ENCODE measurements around the gene CCDC167. TPM values are rescaled to one million over a fixed set of nuclear protein-coding genes. Genes with fewer than 3 reads are reported as not detected.

The CCDC167 gene
- total RNA-seq, 1 donor from 2014 or later: 58.4 TPM

GRCh38 chr6:37535759-37536490 lies 36.2 kb upstream of the CCDC167 start:
- H3K36me3 Mint-ChIP-seq (ENCODE audit: unreplicated experiment): no peaks in the 10 kb centered on the region
- peak; percentile 53 for DNase-seq
- H3K4me3 Mint-ChIP-seq (ENCODE audit: unreplicated experiment): peak overlapping the region; percentile 82
- H3K27me3 Mint-ChIP-seq (ENCODE audit: unreplicated experiment): peaks cover 25% of the 10 kb centered on the region
- H3K27ac Mint-ChIP-seq (ENCODE audit: unreplicated experiment): peak overlapping the region; percentile 73
- peaks cover 8% of the 10 kb centered on the region for H3K9me3 Mint-ChIP-seq (ENCODE audit: unreplicated experiment)
- no peak for TF ChIP-seq CTCF (IDR thresholded peaks at IDR 0.05; ENCODE audit: partially characterized antibody, unreplicated experiment)
- peaks cover 63% of the 10 kb centered on the region for H3K4me1 Mint-ChIP-seq (ENCODE audit: low read depth, unreplicated experiment)

- H3K27me3 Mint-ChIP-seq (ENCODE audit: unreplicated experiment): peaks cover 25% of the 10 kb centered on the region
- DNase-seq: no peak
- no peaks in the 10 kb centered on the region for H3K36me3 Mint-ChIP-seq (ENCODE audit: unreplicated experiment)
- peak overlapping the region; percentile 82 for H3K4me3 Mint-ChIP-seq (ENCODE audit: unreplicated experiment)
- TF ChIP-seq CTCF (IDR thresholded peaks at IDR 0.05; ENCODE audit: partially characterized antibody, unreplicated experiment): no peak
- peaks cover 62% of the 10 kb centered on the region for H3K4me1 Mint-ChIP-seq (ENCODE audit: low read depth, unreplicated experiment)
- H3K9me3 Mint-ChIP-seq (ENCODE audit: unreplicated experiment): peaks cover 8% of the 10 kb centered on the region
- H3K27ac Mint-ChIP-seq (ENCODE audit: unreplicated experiment): peak overlapping the region; percentile 75
Observed at GRCh38 chr6:37535428-37535758, 35.7 kb upstream of the CCDC167 start.

GRCh38 chr6:37534893-37535292 lies 35.2 kb upstream of the CCDC167 start:
- no peaks in the 10 kb centered on the region for H3K36me3 Mint-ChIP-seq (ENCODE audit: unreplicated experiment)
- peaks cover 24% of the 10 kb centered on the region for H3K27me3 Mint-ChIP-seq (ENCODE audit: unreplicated experiment)
- H3K4me1 Mint-ChIP-seq (ENCODE audit: low read depth, unreplicated experiment): peaks cover 57% of the 10 kb centered on the region
- no peak for DNase-seq
- H3K4me3 Mint-ChIP-seq (ENCODE audit: unreplicated experiment): peak overlapping the region; percentile 82
- H3K27ac Mint-ChIP-seq (ENCODE audit: unreplicated experiment): peak overlapping the region; percentile 75
- peaks cover 6% of the 10 kb centered on the region for H3K9me3 Mint-ChIP-seq (ENCODE audit: unreplicated experiment)
- no peak for TF ChIP-seq CTCF (IDR thresholded peaks at IDR 0.05; ENCODE audit: partially characterized antibody, unreplicated experiment)

- H3K27ac Mint-ChIP-seq (ENCODE audit: unreplicated experiment): peak overlapping the region; percentile 52
- H3K4me3 Mint-ChIP-seq (ENCODE audit: unreplicated experiment): no peak overlapping the region
- DNase-seq: no peak
- H3K27me3 Mint-ChIP-seq (ENCODE audit: unreplicated experiment): peaks cover 11% of the 10 kb centered on the region
- no peak for TF ChIP-seq CTCF (IDR thresholded peaks at IDR 0.05; ENCODE audit: partially characterized antibody, unreplicated experiment)
- H3K9me3 Mint-ChIP-seq (ENCODE audit: unreplicated experiment): peaks cover 4% of the 10 kb centered on the region
- H3K36me3 Mint-ChIP-seq (ENCODE audit: unreplicated experiment): no peaks in the 10 kb centered on the region
- peaks cover 35% of the 10 kb centered on the region for H3K4me1 Mint-ChIP-seq (ENCODE audit: low read depth, unreplicated experiment)
Observed at GRCh38 chr6:37532122-37532521, 32.4 kb upstream of the CCDC167 start.

GRCh38 chr6:37531437-37532036 lies 31.8 kb upstream of the CCDC167 start:
- peak overlapping the region; percentile 52 for H3K27ac Mint-ChIP-seq (ENCODE audit: unreplicated experiment)
- TF ChIP-seq CTCF (IDR thresholded peaks at IDR 0.05; ENCODE audit: partially characterized antibody, unreplicated experiment): no peak
- peaks cover 6% of the 10 kb centered on the region for H3K9me3 Mint-ChIP-seq (ENCODE audit: unreplicated experiment)
- DNase-seq: no peak
- H3K27me3 Mint-ChIP-seq (ENCODE audit: unreplicated experiment): peaks cover 9% of the 10 kb centered on the region
- H3K4me3 Mint-ChIP-seq (ENCODE audit: unreplicated experiment): no peak overlapping the region
- no peaks in the 10 kb centered on the region for H3K36me3 Mint-ChIP-seq (ENCODE audit: unreplicated experiment)
- peaks cover 34% of the 10 kb centered on the region for H3K4me1 Mint-ChIP-seq (ENCODE audit: low read depth, unreplicated experiment)
